ENCODE data around the gene ARHGAP24. TPM values are rescaled to one million over a fixed set of nuclear protein-coding genes. Genes with fewer than 3 reads are reported as not detected.

Gene ARHGAP24
- total RNA-seq, 1 donor from 2014 or later, result 10.9 TPM

DNA sequence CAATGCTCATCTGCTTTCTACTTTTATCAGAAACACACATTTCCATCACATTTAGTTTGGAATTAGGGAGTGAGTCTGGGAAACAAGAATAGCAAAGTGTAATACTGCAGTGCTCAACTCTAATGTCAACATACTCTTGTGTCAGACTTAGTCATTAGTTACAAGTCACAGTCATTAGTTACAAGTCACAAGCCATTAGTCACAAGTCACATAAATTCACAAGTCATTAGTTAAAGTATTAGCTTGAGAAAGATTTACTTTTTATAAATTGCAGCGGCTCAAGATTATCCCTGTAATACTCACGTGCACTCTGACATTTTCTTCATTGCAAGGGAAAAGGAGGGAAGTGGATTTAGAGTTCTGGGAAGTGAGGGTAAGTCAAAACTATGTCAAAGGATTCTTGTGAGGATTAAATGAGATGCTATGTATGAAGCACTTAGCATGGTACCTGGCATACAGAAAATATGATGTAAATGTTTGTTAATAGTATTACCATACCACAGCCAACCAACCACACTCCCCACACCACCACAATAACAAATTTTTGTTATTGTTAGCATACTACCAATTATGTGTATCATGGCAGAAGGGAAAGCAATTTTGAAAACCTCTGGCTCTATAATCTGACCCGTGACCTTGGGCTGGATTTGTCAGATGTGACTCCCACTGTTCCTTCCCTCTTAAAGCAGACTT, 116.6 kb downstream of the ARHGAP24 start:
- no peaks in the 10 kb centered on the region for H3K4me1 Mint-ChIP-seq (ENCODE audit: unreplicated experiment)
- H3K27me3 Mint-ChIP-seq, result no peaks in the 10 kb centered on the region
- H3K4me3 Mint-ChIP-seq, result no peak overlapping the region
- no peaks in the 10 kb centered on the region for H3K36me3 Mint-ChIP-seq
- H3K27ac Mint-ChIP-seq, result no peak overlapping the region
- TF ChIP-seq, protein P1, sequence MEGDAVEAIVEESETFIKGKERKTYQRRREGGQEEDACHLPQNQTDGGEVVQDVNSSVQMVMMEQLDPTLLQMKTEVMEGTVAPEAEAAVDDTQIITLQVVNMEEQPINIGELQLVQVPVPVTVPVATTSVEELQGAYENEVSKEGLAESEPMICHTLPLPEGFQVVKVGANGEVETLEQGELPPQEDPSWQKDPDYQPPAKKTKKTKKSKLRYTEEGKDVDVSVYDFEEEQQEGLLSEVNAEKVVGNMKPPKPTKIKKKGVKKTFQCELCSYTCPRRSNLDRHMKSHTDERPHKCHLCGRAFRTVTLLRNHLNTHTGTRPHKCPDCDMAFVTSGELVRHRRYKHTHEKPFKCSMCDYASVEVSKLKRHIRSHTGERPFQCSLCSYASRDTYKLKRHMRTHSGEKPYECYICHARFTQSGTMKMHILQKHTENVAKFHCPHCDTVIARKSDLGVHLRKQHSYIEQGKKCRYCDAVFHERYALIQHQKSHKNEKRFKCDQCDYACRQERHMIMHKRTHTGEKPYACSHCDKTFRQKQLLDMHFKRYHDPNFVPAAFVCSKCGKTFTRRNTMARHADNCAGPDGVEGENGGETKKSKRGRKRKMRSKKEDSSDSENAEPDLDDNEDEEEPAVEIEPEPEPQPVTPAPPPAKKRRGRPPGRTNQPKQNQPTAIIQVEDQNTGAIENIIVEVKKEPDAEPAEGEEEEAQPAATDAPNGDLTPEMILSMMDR (conservative IDR thresholded peaks at IDR 0.05), result no peak
- H3K9me3 Mint-ChIP-seq, result no peaks in the 10 kb centered on the region
- no peak for DNase-seq (ENCODE audit: extremely low spot score, unreplicated experiment)

DNA sequence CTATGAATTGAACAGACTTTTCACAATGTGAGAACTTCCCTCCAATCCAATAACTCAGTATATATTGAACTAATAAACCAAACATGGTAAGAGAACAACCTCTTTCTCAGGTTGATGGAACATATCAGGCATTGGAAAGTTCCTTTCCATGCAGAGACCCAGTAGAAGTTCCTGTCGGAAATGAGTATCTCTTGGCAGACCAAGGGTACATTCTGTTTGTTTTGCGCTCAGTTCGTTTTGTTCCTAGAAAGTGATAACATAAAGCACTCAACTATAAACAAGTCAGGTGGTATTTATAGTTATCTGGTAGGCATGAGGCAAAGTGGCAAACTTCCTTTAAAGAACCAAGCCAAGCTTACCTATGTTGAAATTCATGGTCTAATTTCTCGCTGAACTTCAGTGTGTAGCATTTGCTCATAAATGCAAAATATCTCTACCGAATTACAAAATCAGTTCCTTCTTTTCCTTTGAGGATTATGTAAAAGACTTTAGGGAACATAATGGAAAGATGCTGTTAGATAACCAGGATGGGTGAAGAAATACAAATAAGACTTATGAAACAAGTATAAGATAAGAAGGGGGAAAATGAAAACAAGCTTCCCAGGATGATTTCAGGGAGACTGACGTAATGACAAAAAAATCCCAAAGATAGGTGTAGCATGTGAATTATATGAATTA, 120.3 kb downstream of the ARHGAP24 start:
- Mint-ChIP-seq H3K27ac (no peak overlapping the region), H3K4me3 (no peak overlapping the region), H3K36me3 (no peaks in the 10 kb centered on the region), H3K27me3 (no peaks in the 10 kb centered on the region), H3K9me3 (no peaks in the 10 kb centered on the region), H3K4me1 (ENCODE audit: unreplicated experiment) (no peaks in the 10 kb centered on the region)
- TF ChIP-seq, protein P1 (conservative IDR thresholded peaks at IDR 0.05), result no peak
- no peak for DNase-seq (ENCODE audit: extremely low spot score, unreplicated experiment)

GRCh38 chr4:85595796-85596559, 121.0 kb downstream of the ARHGAP24 start:
- H3K9me3 Mint-ChIP-seq, result no peaks in the 10 kb centered on the region
- H3K4me3 Mint-ChIP-seq, result no peak overlapping the region
- DNase-seq (ENCODE audit: extremely low spot score, unreplicated experiment), result no peak
- no peaks in the 10 kb centered on the region for H3K36me3 Mint-ChIP-seq
- H3K4me1 Mint-ChIP-seq (ENCODE audit: unreplicated experiment), result no peaks in the 10 kb centered on the region
- TF ChIP-seq, protein P1 (conservative IDR thresholded peaks at IDR 0.05), result no peak
- no peak overlapping the region for H3K27ac Mint-ChIP-seq
- H3K27me3 Mint-ChIP-seq, result no peaks in the 10 kb centered on the region

DNA sequence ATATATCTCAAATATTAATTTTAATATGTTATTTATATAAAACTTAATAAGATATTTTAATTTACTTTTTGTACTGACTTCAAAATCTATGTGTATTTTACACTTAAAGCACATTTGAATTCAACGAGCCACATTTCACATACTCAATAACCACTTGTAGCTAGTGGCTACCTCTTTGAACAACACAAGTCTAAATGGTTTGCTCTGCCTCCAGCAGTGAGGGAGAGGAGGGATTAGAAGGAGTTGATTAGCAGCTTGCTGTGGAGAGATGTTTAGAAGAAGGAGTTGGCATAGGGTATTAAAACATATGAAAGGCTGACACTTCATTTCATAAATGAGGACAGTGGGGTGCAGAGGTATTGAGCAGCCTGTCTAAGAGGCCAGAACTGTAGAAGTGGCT, 124.0 kb downstream of the ARHGAP24 start:
- Mint-ChIP-seq H3K27me3 (no peaks in the 10 kb centered on the region), H3K4me3 (no peak overlapping the region), H3K9me3 (no peaks in the 10 kb centered on the region), H3K4me1 (ENCODE audit: unreplicated experiment) (no peaks in the 10 kb centered on the region), H3K27ac (no peak overlapping the region), H3K36me3 (no peaks in the 10 kb centered on the region)
- DNase-seq (ENCODE audit: extremely low spot score, unreplicated experiment), result no peak
- TF ChIP-seq, protein P1 (conservative IDR thresholded peaks at IDR 0.05), result no peak

DNA sequence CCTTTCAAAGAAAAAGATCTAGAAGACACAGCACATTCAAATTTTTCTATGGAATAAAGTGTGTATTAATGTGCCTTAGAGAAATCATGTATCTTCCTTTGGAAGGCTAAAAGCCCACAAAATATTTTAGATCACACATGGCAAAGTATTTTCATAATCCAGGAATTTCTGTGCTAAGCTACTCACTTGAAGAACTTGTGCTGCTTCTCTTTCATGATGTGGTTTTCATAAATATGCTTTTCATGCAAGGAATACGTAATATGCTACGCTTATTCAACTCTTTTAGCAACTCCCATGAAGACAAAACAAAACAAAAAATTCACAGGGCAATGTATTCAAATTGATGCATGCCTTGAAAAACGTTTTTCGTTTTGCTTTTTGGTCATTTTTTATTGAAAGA, 125.6 kb downstream of the ARHGAP24 start:
- H3K4me3 Mint-ChIP-seq, result no peak overlapping the region
- H3K27me3 Mint-ChIP-seq, result no peaks in the 10 kb centered on the region
- no peaks in the 10 kb centered on the region for H3K4me1 Mint-ChIP-seq (ENCODE audit: unreplicated experiment)
- no peak for DNase-seq (ENCODE audit: extremely low spot score, unreplicated experiment)
- no peaks in the 10 kb centered on the region for H3K9me3 Mint-ChIP-seq
- TF ChIP-seq, protein P1 (conservative IDR thresholded peaks at IDR 0.05), result no peak
- H3K27ac Mint-ChIP-seq, result no peak overlapping the region
- H3K36me3 Mint-ChIP-seq, result no peaks in the 10 kb centered on the region

All from type B pancreatic cell (in vitro differentiated cells).